ENCODE results near the gene AAMDC. TPM values are rescaled to one million over a fixed set of nuclear protein-coding genes. Genes with fewer than 3 reads are reported as not detected.

The AAMDC gene
- total and polyA plus RNA-seq, 2 of the 13 experiments (the other 11 are each of a cell fraction or from before 2014, with no cell fraction given) = 18.1 to 35.6 TPM

- POLR2A ChIA-PET = no interaction called here
- BruUV-seq (replicated peaks) = no TSS peak
- TF ChIP-seq ZNF318 (CRISPR knock-in tag; IDR thresholded peaks at IDR 0.05) = no peak
- TF ChIP-seq ATF7 (IDR thresholded peaks at IDR 0.05) = peak; percentile 64
- no peak for TF ChIP-seq ATF7 (CRISPR knock-in tag; IDR thresholded peaks at IDR 0.05)
- Histone ChIP-seq H3K9me3 (ENCODE audit: low read length) (0 out of 2 replicates have a peak, but pooled peaks cover 4% of the 10 kb centered on the region), H3K4me3 (replicated peaks in 1 of 3; ENCODE audit: insufficient read depth in 1 of 3, low read depth in 2 of 3, low read length in 3 of 3) (no peak overlapping the region), H3K27ac (ENCODE audit: extremely low read length, insufficient read depth, low read length) (no peak overlapping the region), H3K79me2 (ENCODE audit: insufficient read depth, low read length) (peaks cover 86% of the 10 kb centered on the region), H3K4me1 (ENCODE audit: insufficient read depth, low read length) (peaks cover 33% of the 10 kb centered on the region), H2AFZ (ENCODE audit: low read length) (no peak overlapping the region), H3K4me2 (ENCODE audit: low read depth, low read length) (no peak overlapping the region), H3K27me3 (ENCODE audit: control insufficient read depth in 1 of 2, insufficient read depth in 2 of 2, low read length in 2 of 2) (no peaks in the 10 kb centered on the region), H3K9ac (ENCODE audit: insufficient read depth, low read depth, low read length) (no peak overlapping the region), H3K36me3 (replicated peaks in 1 of 2; ENCODE audit: control insufficient read depth in 1 of 2, insufficient read depth in 2 of 2, low read length in 2 of 2) (peaks cover 3 to 8% of the 10 kb centered on the region in 2 experiments; a peak in 4 of 5 replicates), H4K20me1 (ENCODE audit: insufficient read depth, low read length) (peaks cover 37% of the 10 kb centered on the region)
- no peak for FAIRE-seq
- no peak for ATAC-seq
- 100% methylated on average over 1 of the region's 1 CpG for WGBS (ENCODE audit: low lambda C conversion rate)
- in situ Hi-C loops (cut with HindIII; ENCODE audit: extremely low pct_ligation_motif_present, low pct_unique_long_range_greater_than_20kb) (loop anchor here (10.0 kb wide), 1 partner anchor 189 kb away; no protein-coding TSS in a partner anchor), intact Hi-C loops (cut with micrococcal nuclease; ENCODE audit: unreplicated experiment) (no loop called here)
- CTCF ChIA-PET (ENCODE audit: low intra/inter-chr PET ratio, low total read pairs) = no interaction called here
- DNase-seq (ENCODE audit: low spot score) = no peak
These were observed 5.5 kb upstream of the AAMDC start for GRCh38 chr11:77815459-77815858.
